Psoas muscle (tissue), 7 donors: Measurements from ENCODE around the gene CTXN2. TPM values are rescaled to one million over a fixed set of nuclear protein-coding genes. Genes with fewer than 3 reads are reported as not detected.

Source experiments
- polyA plus RNA-seq, 3 donors: library from polyadenylated mRNA; stranded (reverse); fragments of 200-250 nt; gene quantifications; one replicate each; pipeline ENCODE4 v1.2.3, GENCODE V29; 2013
- total RNA-seq, 4 donors: library from RNA; stranded (reverse); fragmentation: NEBNext Ultra II Directional in 2 of 4; extraction: Animal tissue kit (Norgen Biotek cat#: 25700) in 2 of 4; gene quantifications; one replicate each; pipeline versions ENCODE4 v1.2.1 to v1.2.4, GENCODE V29; 2021 to 2023
- donor health status: healthy with polysubstance abuse.
- donor health status: DM: no; HTN: no; CAD: no; lungs with moderate emphysema.
- donor health status: Bipolar disorder and iron deficiency.
- donor health status: healthy.
- donor health status: DM: no; HTN: no; CAD: no.
- donor health status: DM: no; HTN: no; CAD: no.
- donor health status: DM: yes; HTN: yes; CAD: no.

CTXN2 gene
- total and polyA plus RNA-seq, 7 donors: not detected

Other genes starting within 250 kb of the CTXN2 start
- gene SLC24A5, start 70.7 kb upstream of the CTXN2 start, total RNA-seq: not detected
- not detected for gene SLC24A5, start 70.7 kb upstream of the CTXN2 start, polyA plus RNA-seq
- 1 to 10 TPM in 1 of 4 donors, under 1 TPM in 3; 0.50 to 1.3 (median 0.77) TPM for gene MYEF2, start 13.4 kb upstream of the CTXN2 start, total RNA-seq
- under 1 TPM; 0.23 to 0.62 (median 0.27) TPM for gene MYEF2, start 13.4 kb upstream of the CTXN2 start, polyA plus RNA-seq
- not detected for gene SLC12A1, start 14.6 kb downstream of the CTXN2 start, total RNA-seq
- not detected for gene SLC12A1, start 14.6 kb downstream of the CTXN2 start, polyA plus RNA-seq
- 10 to 100 TPM; 37.4 to 56.0 (median 43.3) TPM for gene DUT, start 139.8 kb downstream of the CTXN2 start, total RNA-seq
- 10 to 100 TPM; 29.5 to 33.1 (median 32.2) TPM for gene DUT, start 139.8 kb downstream of the CTXN2 start, polyA plus RNA-seq